SU-DHL-6 (cell line): ENCODE measurements around the gene KCNB1.

ENCODE experiments used
- H2AFZ ChIP-seq: fragments of 200-600 bp; sonication (generic); 2 replicates; pipeline ENCODE4 v1.6.1; 2014; ENCODE audit warnings: low read depth, mild to moderate bottlenecking, moderate library complexity, mixed read lengths, antibody characterized with exemption, low read length; ENCODE audit not compliant: severe bottlenecking
- H3F3A ChIP-seq: fragments of 200-600 bp; shearing (Covaris generic); 2 replicates; pipeline ENCODE4 v1.6.0; 2016; ENCODE audit warnings: antibody characterized with exemption, mild to moderate bottlenecking; ENCODE audit not compliant: insufficient read depth
- H3K27ac ChIP-seq: fragments of 200-600 bp; sonication (generic); 2 replicates; pipeline ENCODE4 v1.5.1; 2016; ENCODE audit warnings: low read depth, mild to moderate bottlenecking, low read length, moderate library complexity, mixed read lengths
- H3K27me3 ChIP-seq: fragments of 200-600 bp; sonication (generic), shearing (Covaris generic); 2 replicates; pipeline ENCODE4 v1.6.0; 2014; ENCODE audit warnings: mild to moderate bottlenecking, low read length
- H3K36me3 ChIP-seq: fragments of 200-600 bp; sonication (generic); 2 replicates; pipeline ENCODE4 v1.6.1; 2014; ENCODE audit warnings: mild to moderate bottlenecking, low read length, mixed read lengths
- H3K4me2 ChIP-seq: fragments of 300-600, 200-600 bp; shearing (Covaris generic), sonication (generic); 2 replicates; pipeline ENCODE4 v1.6.0; 2014; ENCODE audit warnings: low read length, low read depth, mild to moderate bottlenecking; ENCODE audit not compliant: poor library complexity, severe bottlenecking
- H3K4me3 ChIP-seq: fragments of 200-600 bp; sonication (generic); 2 replicates; pipeline ENCODE4 v1.5.1; 2014; ENCODE audit warnings: antibody characterized with exemption, low read length, mild to moderate bottlenecking, mixed read lengths; ENCODE audit not compliant: insufficient read depth, poor library complexity, severe bottlenecking
- H3K79me2 ChIP-seq: fragments of 200-600 bp; sonication (generic); 2 replicates; pipeline ENCODE4 v1.6.1; 2014; ENCODE audit warnings: mild to moderate bottlenecking, low read length, moderate library complexity; ENCODE audit not compliant: insufficient read depth
- H3K9ac ChIP-seq: fragments of 200-600 bp; sonication (generic); 2 replicates; pipeline ENCODE4 v1.7.0; 2014; ENCODE audit warnings: mild to moderate bottlenecking, low read length
- H3K9me2 ChIP-seq: fragments of 200-600 bp; sonication (generic); replicated peaks from 2 replicates; pipeline ENCODE4 v1.6.1; 2014; ENCODE audit warnings: low read length; ENCODE audit not compliant: insufficient read depth
- H3K9me3 ChIP-seq: fragments of 200-600 bp; sonication (generic); 2 replicates; pipeline ENCODE4 v1.6.1; 2014; ENCODE audit warnings: low read length, mixed read lengths; ENCODE audit not compliant: insufficient read depth
- H4K20me1 ChIP-seq: fragments of 200-600 bp; sonication (generic); 2 replicates; pipeline ENCODE4 v1.6.1; 2014; ENCODE audit warnings: low read depth, mild to moderate bottlenecking, antibody characterized with exemption, low read length, moderate library complexity, mixed read lengths
- CTCF ChIP-seq: fragments of 200-600 bp; sonication (generic); IDR thresholded peaks from one replicate; pipeline ENCODE4 v1.5.1; 2017; ENCODE audit warnings: antibody characterized with exemption, mild to moderate bottlenecking, low read length, moderate library complexity; ENCODE audit not compliant: insufficient read depth, poor library complexity, severe bottlenecking
- EZH2phosphoT487 ChIP-seq: fragments of 200-600 bp; sonication (generic), shearing (Covaris generic); conservative IDR thresholded peaks from 2 replicates; pipeline ENCODE4 v1.6.1; 2018; ENCODE audit warnings: mild to moderate bottlenecking, antibody characterized with exemption, low read length, moderate library complexity, mixed read lengths

The KCNB1 gene

DNA sequence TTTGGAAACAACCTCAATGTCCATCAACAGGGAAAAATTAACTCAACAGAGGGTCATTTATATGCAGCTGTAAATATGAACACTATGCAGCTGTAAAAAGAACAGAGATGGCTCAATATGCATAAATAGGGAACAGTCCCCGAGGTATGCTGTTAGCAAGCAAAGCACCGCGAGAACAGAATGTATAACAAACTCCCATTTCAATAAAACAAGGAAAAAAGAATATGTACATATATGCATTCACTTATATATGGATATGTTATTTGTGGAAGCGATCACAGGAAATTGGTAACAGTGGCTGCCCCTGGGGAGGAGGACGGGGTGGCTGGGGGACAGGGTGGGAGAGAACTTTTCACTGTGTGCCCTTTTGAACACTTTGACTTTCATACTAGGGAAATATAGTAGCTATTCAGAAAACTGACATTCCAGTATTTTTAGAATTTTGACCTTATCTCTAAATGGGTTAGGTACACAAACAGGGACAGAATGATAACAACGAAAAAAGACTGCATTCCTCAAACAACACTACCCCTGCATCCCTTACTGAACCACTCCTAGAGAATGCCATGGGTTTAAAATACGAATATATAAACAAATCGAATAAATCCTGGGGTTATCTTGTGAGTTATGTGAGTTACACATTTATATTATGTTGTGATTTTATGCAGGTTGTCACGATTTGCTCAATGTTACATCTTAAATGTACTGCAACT lies 64.5 kb downstream of the KCNB1 start:
- TF ChIP-seq EZH2phosphoT487 (no peak), CTCF (no peak)
- Histone ChIP-seq H3K36me3 (no peaks in the 10 kb centered on the region), H3K4me2 (no peak overlapping the region), H3K9ac (no peak overlapping the region), H2AFZ (no peak overlapping the region), H4K20me1 (no peaks in the 10 kb centered on the region), H3K4me3 (no peak overlapping the region), H3K9me2 (no peaks in the 10 kb centered on the region), H3F3A (no peaks in the 10 kb centered on the region), H3K27ac (no peak overlapping the region), H3K27me3 (no peaks in the 10 kb centered on the region), H3K9me3 (no peaks in the 10 kb centered on the region), H3K79me2 (no peaks in the 10 kb centered on the region)

GRCh38 chr20:49415668-49416044 lies 66.8 kb downstream of the KCNB1 start:
- no peaks in the 10 kb centered on the region for H3K9me2 ChIP-seq
- TF ChIP-seq CTCF (no peak), EZH2phosphoT487 (no peak)
- no peak overlapping the region for H3K9ac ChIP-seq
- H3K9me3 ChIP-seq: no peaks in the 10 kb centered on the region
- H3K79me2 ChIP-seq: no peaks in the 10 kb centered on the region
- H3K27me3 ChIP-seq: no peaks in the 10 kb centered on the region
- no peak overlapping the region for H3K4me2 ChIP-seq
- no peaks in the 10 kb centered on the region for H3K36me3 ChIP-seq
- no peaks in the 10 kb centered on the region for H3F3A ChIP-seq
- no peak overlapping the region for H3K4me3 ChIP-seq
- no peaks in the 10 kb centered on the region for H4K20me1 ChIP-seq
- no peak overlapping the region for H2AFZ ChIP-seq
- H3K27ac ChIP-seq: no peak overlapping the region

DNA sequence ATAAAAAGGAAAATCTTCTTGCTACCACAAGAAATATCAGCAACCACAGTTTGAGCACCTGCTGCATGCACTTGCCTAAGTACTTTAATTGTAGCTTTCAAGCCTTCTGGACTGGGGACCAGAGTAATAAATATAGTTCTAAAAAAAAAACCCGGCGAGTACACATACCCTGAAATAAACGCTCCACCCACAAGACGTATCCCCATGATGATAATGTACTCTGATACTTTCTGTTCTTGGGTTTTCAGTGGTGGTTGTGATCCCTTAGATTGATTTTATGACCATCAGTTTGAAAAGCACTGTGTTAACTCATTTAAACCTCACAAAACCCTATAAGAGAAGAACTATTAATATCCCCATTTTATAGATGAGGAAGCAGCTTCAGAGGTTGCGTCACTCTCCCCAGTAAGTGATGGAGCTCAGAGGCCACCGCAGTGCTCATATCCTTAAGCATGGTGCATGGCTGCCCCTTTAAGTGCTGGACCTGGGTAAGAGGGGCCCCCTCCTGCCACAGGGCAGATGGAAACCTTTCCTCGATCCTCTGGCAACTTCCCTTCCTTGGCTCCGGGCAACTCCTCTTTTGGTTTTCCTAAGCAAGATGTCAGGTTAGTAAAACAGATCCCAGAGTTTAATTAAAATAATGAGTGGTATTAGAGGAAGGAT lies 67.3 kb downstream of the KCNB1 start:
- no peaks in the 10 kb centered on the region for H4K20me1 ChIP-seq
- H3K4me2 ChIP-seq: no peak overlapping the region
- H3K79me2 ChIP-seq: no peaks in the 10 kb centered on the region
- H3K4me3 ChIP-seq: no peak overlapping the region
- no peaks in the 10 kb centered on the region for H3K27me3 ChIP-seq
- H3K27ac ChIP-seq: no peak overlapping the region
- H3K36me3 ChIP-seq: no peaks in the 10 kb centered on the region
- no peaks in the 10 kb centered on the region for H3K9me2 ChIP-seq
- H3K9ac ChIP-seq: no peak overlapping the region
- H3K9me3 ChIP-seq: no peaks in the 10 kb centered on the region
- H2AFZ ChIP-seq: no peak overlapping the region
- no peak for TF ChIP-seq EZH2phosphoT487
- no peak for TF ChIP-seq CTCF
- no peaks in the 10 kb centered on the region for H3F3A ChIP-seq
